NCI-H1092 (cell line): ENCODE results near the gene NEFH.
"Not testable (repeated sequence)": the region's sequence is repeated elsewhere in the genome, so short reads cannot be mapped to it uniquely, and the experiment has no call there.

Experiments used
- DNase-seq: peaks from one replicate; lab custom pipeline; 2025; lab: John Stamatoyannopoulos, UW

Gene NEFH

DNA sequence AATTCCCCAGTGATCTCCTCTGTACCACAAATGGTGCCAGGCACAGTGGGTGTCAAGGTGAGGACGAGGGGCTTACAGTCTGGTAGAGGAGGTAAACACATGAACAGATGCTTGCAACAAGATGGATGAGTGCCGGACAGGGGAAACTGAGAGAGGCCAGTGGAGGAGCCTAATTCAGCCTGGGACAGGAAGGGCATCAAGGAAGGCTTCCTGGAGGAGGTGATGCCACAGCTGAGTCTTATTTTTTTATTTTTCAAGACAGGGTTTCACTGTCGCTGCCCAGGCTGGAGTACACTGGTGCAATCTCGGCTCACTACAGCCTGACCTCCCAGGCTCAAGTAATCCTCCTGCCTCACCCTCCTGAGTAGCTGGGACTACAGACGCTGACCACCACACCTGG lies 18.8 kb upstream of the NEFH start:
- no peak for DNase-seq

DNA sequence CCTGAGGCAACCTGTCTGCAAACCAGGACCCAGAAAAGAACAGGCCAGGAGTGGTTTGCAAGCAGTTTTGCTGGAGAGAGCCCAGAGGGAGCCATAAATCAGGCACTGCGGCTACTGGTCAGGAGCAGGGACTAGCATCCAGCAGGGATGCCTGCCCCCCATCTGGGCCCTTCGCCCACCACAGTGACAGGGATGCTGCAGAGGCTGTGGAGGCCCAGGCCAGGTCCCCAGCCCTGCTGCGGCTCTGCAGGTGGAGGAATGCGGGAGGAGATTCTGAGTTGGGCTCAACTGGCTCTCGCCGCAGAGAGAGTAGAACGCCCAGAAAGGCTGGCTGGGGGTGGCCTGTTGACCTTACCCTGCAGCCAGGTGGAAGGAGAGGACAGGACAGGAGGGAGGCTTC lies 16.4 kb upstream of the NEFH start:
- no peak for DNase-seq

DNA sequence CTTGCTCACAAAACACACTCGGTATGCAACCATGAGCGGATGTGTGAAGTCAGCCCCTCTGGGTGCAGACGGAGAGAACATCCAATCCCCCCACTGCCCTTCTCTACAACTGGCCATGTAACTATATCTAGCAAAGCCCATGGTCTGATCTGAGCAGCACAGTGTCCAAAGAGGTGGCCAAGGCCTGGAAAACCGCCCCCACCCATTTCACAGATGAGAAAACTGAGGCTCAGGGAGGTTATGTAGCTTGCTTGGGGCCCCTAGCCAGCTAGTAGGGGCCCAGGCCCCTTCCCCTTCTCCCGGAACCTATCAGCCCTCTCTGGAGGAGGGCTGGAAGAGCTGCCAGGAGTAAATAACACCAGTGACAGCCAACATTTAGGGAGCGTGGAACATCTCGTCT lies 15.4 kb upstream of the NEFH start:
- DNase-seq, result no peak

DNA sequence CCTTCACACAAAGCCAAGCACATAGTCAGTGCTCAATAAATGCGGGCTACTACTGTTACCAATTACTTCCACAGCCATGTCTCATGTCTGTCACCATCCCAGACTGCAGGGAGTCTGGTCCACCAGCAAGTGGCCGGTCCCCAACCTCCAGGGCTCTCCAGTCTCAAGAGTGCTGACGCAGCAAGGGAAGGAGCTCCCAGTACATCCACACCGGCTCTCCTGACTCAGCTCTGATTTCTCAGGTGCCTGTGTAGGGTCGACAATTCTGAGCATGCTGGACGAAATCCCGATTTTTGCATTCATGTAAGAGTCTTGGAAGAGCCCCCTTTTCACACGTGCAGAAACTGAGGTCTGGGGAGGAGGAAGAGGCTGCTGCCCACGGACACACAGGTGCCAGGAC lies 10.3 kb upstream of the NEFH start:
- DNase-seq, result no peak

DNA sequence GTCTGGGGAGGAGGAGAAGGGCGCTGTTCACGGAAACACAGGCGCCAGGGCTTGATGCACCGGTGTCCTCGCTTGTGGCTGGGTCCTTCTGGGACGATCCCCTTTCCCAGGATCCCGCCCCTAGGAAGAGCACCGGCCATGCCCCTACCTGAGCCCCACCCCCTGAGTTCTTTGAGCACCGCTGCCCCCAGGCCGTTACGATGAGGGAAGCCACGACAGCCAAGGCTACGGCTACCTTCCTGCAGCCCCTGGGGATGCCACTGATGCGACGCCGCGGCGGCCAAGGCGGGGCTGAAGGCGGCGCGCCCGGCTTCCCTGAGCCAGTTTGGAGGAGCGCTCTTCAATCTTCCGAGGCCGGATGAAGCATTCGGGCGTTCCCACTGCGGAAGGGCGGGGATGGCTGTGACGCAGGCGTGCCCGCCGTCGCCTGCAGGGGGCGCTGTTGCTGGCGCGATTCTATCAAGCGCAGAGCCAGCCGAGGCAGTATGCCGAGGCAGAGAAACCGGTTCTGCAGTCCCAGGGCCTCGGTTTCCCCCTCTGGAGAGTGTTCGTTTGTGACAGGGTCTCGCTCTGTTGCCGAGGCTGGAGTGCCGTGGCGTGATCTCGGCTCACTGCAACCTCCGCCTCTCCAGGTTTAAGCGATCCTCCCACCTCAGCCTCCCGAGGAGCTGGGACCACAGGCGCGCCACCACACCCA lies 9.7 kb upstream of the NEFH start:
- peak; percentile 50 for DNase-seq

DNA sequence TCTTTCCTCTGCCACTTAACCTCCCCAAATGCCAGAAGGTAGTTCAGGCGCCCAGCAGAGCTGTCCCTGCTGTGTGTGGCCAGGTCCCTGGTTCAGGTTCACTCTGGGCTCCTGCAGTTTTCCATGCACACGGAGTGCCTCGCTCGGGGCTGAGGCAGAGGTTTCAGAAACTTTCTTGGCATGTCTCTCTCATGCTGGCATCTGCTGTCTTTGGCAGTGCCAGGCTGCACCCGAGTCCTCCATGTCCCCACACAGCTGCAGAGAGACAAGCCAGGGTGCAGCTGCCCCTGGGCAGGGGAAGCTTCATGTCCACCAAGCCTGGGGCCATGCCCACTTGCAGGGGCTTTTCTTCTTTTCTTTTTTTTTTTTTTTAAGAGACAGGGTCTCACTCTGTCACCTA lies 7.0 kb upstream of the NEFH start:
- DNase-seq, result no peak

DNA sequence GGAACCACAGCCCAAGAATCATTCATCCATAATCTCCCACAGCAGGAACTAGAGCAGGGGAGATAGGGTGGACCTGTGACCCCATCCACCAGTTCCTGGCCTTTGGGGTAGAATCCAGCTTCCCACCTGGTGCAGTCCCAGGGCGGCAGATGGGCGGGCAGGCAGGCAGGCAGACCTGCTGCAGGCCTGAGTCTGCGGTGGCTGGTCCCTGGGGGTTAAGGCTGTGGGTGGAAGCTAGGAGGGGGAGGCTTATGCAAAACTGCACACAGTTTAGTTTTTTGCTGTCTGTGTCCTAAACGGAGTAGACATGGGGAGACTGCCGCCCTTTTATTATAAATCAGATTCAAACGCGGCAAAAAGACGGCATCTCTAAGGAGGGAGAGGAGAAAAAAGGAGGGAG lies 4.5 kb upstream of the NEFH start:
- no peak for DNase-seq

DNA sequence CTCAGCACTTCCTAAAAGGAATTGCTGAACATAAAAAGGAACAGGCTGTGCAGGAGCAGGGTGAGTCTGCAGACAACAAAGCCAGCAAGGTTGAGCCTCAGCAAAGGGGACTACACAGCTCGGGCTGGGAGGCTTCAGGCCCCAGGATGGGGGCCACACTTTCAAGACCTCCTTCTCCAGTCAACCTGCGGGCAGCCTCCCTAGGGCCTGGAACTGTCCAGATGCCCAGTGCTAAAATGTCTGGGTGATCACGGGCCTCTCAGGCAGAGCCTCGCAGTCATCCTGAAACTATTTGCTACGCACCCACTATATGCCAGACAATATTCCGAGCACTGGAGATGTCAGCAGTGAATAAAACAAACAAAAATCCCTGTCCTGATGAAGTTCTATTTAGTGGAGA lies 3.9 kb upstream of the NEFH start:
- DNase-seq, result no peak

DNA sequence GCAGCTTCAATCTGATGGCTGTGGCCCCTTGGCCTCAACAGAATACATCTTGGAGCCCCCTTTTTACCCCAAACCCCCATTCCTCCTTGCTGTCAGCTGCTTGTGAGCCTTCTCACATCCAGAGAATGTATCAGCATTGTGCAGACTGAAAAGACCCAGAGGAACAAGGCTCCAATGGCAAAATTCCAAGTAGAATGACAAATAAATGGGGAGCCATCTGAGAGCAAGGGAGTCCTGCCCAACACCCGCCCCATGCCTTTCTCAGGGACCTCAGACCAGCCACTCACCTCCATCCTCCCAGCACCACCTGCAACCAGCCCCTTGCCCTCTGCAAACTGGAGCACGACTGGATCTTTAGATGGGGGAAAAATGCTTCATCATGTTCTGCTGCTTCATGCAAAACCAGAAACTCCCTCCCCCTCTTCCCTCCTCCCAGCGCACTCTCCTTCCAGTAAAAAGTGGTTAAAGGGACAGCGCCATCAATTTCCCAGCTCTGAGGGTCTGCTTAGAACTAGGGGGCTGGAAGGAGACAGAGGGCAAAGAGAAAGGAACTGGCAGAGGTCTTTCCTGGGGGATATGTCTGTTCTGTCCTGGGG lies 2.2 kb upstream of the NEFH start:
- DNase-seq, result no peak

DNA sequence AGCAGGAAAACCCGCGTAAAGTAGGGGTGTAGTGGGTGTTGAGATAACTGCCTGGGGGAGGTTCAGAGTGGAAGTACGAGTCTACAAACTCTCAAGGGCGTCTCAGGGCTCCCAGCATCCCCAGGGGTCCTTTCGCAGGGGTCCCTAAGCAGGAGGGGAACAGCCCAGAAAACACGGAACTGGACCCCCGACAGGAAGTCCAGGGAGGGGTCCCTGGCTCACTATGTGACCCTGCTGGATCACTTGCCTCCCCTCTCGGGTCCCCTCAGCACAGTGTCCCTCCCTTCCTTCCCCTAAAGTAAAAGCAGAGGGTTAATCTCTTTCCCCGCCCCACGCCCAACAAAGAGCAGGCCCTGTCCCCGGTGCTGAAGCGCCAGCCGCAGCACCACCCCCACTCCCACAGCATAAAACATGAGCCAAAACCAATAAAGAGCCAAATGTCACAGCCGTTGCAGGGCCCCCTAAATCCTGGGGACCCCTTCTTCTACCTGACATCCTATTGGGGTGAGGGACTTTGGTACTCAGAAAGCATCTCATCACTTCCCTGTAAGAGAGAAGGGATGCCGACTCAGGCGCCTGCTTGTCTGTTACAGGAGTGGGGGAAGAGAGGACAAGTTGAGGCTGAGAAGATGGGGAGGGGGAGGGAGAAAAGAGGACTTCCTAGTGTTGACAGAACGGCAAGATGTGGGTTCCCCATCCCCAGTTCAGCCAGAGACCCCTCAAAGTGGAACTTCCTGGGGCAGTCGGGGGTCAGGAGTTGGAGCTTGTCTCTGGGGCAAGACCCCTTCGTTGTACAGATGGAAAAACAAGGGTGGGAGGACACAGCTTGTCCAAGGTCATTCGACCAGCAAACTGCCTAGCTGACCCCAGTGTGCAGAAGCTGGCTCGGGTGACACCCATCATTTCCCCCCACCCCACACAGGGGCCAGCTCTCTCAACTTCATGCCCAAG lies 1.4 kb upstream of the NEFH start:
- DNase-seq, result no peak

DNA sequence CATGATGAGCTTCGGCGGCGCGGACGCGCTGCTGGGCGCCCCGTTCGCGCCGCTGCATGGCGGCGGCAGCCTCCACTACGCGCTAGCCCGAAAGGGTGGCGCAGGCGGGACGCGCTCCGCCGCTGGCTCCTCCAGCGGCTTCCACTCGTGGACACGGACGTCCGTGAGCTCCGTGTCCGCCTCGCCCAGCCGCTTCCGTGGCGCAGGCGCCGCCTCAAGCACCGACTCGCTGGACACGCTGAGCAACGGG lies 169 bp downstream of the NEFH start:
- no peak for DNase-seq

DNA sequence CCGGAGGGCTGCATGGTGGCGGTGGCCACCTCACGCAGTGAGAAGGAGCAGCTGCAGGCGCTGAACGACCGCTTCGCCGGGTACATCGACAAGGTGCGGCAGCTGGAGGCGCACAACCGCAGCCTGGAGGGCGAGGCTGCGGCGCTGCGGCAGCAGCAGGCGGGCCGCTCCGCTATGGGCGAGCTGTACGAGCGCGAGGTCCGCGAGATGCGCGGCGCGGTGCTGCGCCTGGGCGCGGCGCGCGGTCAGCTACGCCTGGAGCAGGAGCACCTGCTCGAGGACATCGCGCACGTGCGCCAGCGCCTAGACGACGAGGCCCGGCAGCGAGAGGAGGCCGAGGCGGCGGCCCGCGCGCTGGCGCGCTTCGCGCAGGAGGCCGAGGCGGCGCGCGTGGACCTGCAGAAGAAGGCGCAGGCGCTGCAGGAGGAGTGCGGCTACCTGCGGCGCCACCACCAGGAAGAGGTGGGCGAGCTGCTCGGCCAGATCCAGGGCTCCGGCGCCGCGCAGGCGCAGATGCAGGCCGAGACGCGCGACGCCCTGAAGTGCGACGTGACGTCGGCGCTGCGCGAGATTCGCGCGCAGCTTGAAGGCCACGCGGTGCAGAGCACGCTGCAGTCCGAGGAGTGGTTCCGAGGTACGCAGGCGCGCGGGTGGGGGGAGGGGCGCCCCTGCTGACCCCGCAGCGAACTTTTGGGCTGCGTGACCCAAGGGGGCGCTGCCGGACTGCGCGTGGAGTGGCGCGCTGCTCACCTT lies 670 bp downstream of the NEFH start:
- no peak for DNase-seq

DNA sequence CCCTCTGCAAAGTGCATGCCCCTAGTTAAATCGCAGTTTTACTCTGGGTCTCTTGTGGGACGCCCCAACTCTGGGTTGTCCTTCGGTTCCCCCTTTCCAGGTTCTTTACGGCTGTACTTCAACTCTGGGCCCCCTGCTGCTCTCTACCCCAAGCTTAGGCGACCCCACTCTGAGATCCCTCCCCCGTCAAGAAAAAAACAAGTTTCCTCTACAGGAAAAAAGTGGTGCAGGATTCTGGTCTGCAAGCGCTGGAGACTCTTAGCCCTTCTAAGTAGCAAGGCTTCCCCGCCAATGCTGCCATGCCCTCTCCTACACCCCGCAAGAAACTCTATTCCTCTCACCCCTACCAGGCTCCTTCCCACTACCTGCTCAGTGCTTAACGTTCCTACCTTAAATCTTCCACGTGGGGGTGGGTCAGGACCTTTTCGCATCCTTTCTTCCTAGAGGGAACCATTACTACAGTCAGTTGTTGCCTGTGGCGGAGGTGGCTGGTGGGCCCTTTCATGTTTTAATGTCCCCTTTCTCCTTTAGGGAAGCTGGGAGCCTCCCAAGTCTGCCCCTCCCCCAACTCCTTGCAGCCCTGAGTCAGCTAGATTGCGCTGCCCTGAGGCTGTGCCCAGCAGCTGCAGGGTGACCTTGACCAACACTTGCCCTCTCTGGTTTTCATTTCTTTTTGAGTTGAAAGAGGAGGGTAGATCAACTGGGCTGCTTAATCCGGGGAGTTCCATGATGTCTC lies 1.4 kb downstream of the NEFH start:
- no peak for DNase-seq

DNA sequence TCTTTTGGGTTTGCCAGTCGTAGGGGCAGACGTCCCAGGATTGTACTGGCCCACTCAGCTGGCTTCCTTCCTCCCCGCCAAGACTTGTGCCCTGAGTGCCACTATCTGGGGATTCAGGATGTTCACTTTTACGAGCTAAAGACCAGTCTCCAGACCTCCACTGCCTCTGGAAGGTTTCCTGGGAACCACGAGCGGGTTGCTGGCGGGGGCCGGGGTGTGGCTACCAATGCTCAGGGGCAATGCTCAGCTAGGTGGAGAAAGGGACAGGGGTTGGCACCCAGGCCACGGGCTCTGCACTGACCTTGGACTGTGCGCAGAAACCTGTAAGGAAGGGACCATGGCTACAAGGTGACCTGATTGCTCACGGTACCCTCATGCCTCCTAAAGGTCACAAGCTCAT lies 2.2 kb downstream of the NEFH start:
- no peak for DNase-seq

DNA sequence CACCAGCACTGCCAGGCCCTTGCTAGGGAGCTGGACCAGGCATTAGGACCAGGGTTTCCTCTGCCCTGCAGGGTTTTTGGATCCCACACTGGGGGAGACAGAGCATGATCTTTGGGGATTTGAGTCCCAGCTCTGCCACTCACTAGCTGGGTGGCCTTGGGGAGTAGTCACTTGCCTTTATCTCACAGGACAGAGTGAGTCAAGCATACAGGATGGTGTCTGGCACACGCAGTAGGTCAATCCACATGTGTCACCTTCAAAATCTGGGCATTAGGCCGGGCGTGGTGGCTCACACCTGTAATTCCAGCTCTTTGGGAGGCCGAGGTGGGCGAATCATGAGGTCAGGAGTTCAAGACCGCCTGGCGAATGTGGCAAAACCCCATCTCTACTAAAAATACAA lies 2.7 kb downstream of the NEFH start:
- DNase-seq, result no peak

DNA sequence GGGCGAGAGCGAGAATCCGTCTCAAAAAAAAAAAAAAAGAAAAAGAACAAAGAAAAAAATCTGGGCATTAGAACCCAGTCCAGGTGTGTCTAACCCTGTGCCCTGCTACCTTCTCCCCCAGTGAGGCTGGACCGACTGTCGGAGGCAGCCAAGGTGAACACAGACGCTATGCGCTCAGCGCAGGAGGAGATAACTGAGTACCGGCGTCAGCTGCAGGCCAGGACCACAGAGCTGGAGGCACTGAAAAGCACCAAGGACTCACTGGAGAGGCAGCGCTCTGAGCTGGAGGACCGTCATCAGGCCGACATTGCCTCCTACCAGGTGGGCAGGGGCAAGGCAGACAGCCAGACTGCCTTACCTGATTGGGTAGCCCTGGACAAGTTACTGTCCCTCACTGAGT lies 3.2 kb downstream of the NEFH start:
- no peak for DNase-seq

DNA sequence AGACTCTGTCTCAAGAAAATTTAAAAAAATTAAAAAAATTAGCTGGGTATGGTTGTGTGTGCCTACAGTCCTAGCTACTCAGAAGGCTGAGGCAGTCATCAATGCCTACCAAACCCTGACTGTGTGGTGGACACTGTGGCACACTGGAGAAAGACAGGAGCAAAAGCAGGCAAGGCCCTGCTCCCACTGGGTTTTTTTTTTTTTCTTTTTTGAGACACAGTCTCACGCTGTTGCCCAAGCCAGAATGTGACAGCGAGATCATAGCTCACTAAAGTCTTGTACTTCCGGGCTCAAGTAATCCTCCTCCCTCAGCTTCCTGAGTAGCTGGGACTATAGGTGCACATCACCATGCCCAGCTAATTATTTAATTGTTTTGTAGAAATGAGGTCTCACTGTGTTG lies 4.6 kb downstream of the NEFH start:
- DNase-seq, result no peak

DNA sequence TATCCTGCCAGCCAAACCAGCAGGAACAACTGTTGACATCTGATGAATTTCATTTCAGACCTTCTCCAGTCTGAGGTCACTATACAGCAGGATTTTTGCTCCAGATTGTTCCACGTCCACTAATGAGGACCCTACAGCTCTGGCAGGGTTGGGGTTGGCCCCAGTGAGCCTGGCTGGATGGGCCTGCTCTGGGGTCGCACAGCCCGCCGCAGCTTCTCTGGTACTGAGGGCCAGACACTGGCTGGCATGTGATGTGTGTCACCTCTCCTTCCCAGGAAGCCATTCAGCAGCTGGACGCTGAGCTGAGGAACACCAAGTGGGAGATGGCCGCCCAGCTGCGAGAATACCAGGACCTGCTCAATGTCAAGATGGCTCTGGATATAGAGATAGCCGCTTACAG lies 5.4 kb downstream of the NEFH start:
- no peak for DNase-seq

DNA sequence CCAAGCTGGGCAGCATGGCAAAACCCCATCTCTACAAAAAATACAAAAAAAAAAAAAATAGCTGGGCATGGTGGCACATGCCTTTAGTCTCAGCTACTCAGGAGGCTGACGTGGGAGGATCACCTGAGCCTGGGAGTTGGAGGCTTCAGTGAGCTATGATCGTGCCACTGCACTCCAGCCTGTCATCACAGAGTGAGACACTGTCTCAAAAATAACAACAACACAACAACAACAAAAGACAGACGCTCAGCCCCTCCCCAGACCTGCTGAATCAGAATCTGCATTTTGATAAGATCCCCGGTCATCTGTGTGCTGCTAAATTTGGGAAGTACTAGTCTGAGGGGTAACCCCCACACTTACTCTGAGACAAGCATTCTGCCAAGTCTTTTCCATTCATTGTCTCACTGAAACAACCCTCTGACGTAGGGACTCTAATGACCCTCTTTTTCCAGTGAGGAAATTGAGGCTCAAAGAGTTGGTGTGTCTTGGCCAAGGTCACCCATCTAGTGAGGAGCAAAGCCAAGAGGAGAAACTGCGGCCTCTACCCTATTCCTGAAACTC lies 7.5 kb downstream of the NEFH start:
- DNase-seq, result no peak

DNA sequence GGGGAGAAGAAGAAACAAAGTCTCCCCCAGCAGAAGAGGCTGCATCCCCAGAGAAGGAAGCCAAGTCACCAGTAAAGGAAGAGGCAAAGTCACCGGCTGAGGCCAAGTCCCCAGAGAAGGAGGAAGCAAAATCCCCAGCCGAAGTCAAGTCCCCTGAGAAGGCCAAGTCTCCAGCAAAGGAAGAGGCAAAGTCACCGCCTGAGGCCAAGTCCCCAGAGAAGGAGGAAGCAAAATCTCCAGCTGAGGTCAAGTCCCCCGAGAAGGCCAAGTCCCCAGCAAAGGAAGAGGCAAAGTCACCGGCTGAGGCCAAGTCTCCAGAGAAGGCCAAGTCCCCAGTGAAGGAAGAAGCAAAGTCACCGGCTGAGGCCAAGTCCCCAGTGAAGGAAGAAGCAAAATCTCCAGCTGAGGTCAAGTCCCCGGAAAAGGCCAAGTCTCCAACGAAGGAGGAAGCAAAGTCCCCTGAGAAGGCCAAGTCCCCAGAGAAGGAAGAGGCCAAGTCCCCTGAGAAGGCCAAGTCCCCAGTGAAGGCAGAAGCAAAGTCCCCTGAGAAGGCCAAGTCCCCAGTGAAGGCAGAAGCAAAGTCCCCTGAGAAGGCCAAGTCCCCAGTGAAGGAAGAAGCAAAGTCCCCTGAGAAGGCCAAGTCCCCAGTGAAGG lies 9.2 kb downstream of the NEFH start:
- not testable (repeated sequence) for DNase-seq

DNA sequence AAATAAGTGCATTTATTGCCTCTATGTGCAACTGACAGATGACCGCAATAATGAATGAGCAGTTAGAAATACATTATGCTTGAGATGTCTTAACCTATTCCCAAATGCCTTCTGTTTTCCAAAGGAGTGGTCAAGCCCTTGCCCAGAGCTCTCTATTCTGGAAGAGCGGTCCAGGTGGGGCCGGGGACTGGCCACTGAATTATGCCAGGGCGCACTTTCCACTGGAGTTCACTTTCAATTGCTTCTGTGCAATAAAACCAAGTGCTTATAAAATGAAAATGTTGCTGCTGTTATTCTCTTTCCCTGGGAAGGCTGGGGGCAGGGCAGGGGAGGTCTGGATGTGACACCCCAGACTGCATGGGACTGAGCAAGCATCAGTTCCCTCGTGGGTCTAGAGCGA lies 11.0 kb downstream of the NEFH start:
- no peak for DNase-seq
